HG03442 (cell line): Measurements from ENCODE around the gene PTGES3.
A peak's percentile ranks its signal among the peaks of the same experiment; 100 is the strongest.
"Not testable (repeated sequence)": the region's sequence is repeated elsewhere in the genome, so short reads cannot be mapped to it uniquely, and the experiment has no call there.

Source experiments
- ATAC-seq: cut with Tn5 transposase; IDR thresholded peaks from one replicate; pipeline ENCODE4 v1.9.1; 2021; ENCODE audit warnings: mild to moderate bottlenecking, moderate library complexity; ENCODE audit not compliant: unreplicated experiment

The PTGES3 gene

DNA sequence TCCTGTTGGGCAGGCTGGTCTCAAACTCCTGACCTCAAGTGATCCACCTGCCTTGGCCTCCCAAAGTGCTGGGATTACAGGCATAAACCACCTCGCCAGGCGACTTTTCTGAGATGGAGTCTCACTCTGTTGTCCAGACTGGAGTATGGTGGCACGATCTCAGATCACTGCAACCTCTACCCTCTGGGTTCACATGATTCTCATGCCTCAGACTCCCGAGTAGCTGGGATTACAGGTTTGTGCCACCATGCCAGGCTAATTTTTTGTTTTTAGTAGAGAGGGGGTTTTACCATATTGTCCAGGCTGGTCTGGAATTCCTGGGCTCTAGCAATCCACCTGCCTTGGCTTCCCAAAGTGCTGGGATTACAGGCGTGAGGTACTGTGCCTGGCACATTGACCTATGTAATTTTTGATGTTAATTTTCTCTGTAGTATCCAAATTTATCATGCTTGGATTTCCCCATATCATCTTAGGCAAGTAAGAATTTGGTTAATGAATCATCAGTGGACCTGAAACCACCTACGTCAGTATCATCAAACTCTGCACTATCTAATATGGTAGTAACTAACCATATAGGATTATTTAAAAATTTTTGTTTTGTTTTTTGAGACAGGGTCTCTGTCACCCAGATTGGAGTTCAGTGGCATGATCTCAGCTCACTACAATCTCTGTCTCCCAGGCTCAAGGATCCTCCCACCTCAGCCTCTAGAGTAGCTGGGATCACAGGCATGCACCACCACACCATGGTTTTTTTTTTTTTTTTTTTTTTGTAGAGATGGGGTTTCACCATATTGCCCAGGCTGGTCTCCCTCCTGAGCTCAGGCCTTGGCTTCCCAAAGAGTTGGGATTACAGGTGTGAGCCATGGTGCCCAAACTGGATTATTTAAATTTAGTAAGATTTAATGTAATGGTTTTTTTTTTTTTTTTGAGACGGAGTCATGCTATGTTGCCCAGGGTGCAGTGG, 30.4 kb downstream of the PTGES3 start:
- ATAC-seq = no peak

DNA sequence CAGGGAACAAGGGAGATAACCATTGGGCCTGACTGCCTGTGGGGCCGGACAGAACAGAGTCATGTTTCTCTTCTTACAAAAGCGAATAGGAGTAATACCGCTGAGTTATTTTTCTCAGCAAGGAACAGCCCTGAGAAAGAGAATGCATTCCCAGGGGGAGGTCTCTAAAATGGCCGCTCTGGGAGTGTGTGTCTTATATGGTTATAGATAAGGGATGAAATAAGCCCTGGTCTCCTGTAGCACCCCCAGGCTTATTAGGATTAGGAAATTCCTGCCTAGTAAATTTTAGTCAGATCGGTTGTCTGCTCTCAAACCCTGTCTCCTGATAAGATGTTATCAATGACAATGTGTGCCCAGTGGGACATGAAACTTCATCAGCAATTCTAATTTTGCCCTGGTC, 34.3 kb downstream of the PTGES3 start:
- not testable (repeated sequence) for ATAC-seq

GRCh38 chr12:56648023-56648422, 40.1 kb downstream of the PTGES3 start:
- ATAC-seq = not testable (repeated sequence)

DNA sequence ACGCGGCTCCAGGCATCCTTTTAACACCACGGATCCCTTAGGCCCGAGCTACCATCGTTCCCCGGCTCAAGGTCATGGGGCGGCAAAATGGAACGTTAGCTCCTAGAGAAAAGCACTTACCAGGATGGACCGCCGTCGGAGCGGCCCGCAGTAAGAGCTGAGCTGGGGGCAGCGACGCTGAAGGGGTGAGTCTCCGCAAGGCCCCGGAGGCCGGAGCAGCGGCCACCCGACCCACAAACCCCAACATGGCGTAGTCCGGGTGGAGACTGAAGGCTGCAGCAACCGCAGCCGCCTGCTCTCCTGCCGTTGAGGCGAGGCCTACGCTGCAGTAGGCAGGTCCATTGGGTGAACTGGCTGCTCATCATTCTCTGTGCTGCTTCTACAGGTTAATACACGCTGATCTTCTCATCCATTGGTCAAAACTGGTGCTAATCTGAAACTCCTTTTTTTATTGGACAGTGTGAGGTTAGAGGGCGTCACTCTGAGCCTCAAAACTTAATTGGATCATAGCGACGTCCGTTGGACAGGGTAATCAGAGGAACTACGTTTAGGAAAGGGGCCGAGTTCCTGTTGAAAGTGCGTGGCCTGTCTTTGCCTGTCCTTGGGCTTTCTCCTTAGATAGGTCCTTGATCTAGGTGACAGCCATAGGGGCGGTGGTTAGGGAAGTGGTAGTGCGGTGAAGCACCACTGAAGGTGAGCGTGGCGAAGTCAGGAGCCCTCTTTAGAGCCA, 42.2 kb downstream of the PTGES3 start, which contains the start of gene ATP5F1B:
Gene ATP5F1B, minus strand, starts transcription at position 268 of the 730 bp plus-strand sequence. Its CDS starts 21 bp downstream, at position 247.
- ATAC-seq = peak; percentile 99

DNA sequence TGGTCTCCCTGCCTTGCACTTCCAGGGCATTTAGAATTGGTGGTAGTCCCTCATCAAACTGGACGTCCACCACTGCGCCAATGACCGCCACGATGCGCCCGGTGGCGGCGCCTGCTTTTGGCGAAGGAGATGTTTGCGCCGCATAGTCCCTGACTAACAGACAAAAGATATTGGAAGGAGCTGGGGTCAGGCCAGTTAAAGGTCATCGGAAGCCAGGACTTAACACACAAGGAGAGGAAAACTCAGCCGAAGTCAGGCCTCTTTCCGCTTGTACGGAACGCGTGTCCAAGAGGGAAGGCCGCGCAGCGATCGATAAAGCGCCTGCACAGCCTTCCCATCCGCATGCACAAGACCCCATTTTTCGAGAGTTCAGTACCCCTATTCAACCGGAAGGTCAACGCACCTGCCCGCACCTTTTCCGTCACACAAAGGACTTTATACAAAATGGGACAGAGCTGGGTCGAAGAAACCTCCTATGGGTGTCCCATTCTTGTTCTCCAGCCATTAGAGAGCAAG, 42.8 kb downstream of the PTGES3 start:
- ATAC-seq = no peak

DNA sequence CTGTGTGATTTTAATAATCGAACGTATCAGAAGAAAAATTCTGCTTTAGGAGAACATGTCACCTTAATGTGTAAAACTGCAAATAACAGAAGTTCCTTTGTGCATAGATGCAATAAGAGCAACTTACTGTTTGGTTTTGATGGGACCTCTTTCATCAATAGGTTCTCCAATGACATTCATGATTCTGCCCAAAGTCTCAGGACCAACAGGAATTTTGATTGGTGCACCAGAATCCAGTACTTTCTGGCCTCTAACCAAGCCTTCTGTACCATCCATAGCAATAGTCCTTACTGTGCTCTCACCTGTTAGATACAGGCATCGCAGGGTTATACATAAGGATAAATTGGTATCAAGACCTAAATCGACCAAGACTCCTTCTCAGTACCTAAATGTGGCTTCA, 43.4 kb downstream of the PTGES3 start:
- ATAC-seq = no peak

GRCh38 chr12:56641219-56641618, 46.9 kb downstream of the PTGES3 start:
- no peak for ATAC-seq

DNA sequence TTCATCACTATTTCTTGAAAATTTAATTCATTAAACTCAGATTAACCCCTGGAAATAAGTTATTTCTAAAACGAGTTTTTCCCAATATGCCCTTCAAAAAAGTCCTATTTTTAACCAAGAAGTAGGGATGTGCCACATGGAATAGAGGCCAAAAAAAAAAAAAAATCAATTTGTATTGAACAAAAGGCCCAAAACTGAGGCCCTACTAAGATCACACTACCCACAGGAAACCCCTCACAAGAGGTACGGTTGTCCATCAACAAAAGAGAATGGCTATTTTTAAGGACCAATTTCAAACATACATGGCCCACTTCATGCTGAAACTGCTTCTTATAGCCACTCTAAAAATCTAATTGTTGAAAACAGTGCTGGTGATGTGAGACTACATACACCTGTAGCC, 50.5 kb downstream of the PTGES3 start:
- no peak for ATAC-seq

DNA sequence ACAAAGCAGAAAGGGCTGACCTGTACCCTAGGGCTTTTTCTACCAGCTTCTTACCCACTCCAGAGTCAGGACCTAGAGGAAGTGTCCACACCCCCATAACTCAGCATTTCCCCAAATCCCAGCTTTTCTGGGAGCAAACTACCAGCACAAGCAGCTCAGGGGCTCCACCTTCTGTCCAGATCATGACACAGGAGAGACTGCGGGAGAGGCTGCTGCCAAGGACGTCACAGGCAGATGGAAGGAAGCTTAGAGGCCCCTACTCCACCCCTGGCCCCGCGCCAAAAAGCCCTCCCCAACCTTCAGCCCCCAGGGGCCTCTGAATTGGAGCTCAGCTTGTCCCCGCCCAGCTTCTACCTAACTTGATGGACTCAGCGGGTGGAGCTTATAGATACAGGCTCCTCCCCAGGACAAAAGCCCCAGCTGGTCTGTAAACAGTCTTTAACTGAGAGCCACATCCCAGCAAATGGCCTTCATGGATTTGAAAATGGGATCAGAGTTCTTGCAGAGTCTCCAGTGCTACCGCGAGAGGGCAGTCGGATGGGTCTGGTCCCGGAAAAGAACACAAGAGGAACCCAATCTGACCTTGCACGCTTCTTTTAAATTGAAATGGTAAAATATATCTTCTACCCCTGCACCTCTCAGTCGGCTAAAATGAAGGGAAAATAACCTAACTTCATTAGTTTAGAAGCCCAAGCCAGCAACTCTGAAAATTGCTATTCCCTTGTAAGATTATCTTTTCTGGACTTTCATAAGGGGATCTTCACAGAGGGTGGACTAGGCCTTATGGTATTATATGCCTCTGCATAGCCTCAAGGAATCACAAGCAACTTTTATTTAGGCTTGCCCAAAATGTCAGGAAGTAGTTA, 51.2 kb downstream of the PTGES3 start:
- peak; percentile 49 for ATAC-seq

DNA sequence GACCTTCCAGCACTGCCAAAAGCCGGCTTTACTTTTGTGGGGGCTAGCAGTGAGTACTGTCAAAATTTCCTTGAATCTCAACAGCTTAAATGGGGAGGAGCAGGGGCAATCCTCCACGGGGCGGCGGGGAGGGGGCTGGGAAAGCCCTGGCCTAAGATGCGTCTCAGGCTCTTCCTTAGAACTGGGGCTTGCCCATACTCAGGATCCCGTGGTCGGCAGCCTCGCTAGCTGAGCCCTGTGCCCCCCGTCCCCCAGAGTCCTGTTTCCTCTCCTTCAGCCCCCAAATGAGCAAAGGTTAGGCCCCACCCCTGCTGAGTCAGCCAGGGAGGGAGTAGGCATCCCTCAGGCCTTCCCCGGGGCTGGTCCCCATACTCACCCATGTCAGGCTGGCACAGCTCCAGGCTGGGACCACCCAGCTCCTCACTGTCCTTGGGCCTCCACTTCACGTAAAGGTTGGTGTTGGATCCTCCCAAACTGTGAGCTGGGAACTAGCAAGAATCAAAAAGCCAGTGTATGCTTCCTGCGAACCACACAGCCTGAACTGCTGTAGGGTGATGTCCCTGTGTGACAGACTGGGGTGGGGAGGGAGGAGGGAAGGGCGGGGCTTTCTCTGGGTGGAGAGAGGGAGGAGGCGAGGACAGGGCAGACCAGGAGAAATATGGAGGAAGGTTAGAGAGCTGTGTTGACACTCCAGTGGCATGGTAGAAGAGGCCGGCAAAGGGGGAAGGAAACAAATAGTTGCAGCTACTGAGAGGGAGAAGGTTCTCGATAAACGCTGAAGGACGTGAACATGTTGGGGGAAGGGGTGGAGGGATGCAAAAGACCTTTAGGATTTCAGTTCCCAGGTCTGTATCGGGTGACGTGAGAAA, 52.0 kb downstream of the PTGES3 start:
- ATAC-seq = peak; percentile 39

DNA sequence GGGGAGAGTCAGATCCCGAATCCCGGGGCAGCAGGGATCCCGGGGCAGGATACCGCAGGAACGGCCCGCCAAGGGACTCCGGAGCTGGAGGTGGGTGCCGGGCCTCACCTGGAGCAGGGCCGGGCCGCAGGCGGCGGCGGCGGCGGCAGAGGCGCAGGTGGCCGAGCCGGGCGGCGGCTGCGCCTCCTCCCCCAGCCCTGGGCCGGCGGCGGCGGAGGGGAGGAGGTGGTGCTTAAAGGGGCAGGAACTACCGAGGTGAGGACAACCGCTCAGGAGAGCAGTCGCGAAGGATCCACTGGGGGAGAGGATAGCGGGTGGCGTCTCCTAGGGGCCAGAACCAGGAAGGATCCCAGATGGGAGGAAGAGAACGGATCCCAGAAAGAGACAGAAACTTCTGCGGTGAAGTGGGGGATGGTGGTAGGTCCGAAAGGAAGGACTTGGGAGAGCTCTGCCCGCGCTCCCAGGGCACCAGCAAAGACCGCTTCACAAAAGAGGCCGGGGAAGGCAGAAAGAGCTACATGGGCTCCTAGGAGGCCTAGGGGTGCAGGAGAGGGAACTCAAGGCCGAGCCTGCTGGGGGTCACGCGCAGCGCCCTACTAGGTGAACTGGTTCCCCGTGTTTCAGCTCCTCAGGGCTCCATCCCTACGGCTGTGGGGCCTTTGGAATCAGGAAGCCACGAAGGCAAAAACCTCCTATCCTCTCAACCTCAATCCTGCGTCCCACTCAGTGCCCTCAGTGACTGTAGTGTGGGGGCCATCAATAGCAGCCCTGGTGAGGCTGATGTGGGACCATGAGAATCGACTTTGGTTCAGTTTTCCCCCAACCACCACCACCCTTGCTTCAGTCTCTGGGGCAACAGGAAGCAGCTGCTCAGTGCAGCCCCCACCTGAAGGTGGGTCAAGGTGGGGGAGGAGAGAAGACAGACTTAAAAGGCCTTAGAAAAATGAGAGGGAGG, 53.0 kb downstream of the PTGES3 start:
- peak; percentile 30 for ATAC-seq

GRCh38 chr12:56634242-56634836, 53.7 kb downstream of the PTGES3 start:
- ATAC-seq = no peak

DNA sequence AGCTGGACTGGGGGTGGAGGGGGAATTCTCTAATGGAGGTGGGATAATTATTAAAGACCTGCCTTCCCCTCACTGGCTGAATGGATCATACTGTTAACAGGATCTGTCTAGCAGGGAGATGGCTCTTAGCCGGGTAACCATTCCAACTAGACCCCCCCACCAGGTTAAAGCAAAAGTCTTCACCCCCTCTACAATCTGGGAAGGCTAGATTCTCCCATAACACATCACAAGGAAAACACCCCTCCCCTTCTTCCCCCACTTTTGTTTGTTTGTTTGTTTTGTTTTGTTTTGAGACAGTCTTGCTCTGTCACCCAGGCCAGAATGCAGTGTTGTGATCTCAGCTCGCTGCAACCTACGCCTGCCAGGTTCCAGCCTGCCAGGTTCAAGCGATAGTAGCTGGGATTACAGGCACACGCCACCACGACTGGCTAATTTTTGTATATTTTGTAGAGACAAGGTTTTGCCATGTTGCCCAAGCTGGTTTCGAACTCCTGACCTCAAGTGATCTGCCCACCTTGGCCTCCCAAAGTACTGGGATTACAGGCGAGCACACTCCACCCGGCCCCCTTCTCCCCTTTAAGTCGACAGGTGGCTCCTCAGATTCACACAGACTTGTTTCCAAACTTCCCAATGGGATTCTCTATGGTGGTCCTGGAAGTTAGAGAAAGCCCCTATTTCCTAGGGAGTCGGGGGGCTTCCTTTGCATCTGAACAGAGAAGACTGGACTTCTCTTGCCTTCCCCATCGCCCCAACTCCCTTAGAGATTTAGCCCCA, 54.4 kb downstream of the PTGES3 start:
- no peak for ATAC-seq

DNA sequence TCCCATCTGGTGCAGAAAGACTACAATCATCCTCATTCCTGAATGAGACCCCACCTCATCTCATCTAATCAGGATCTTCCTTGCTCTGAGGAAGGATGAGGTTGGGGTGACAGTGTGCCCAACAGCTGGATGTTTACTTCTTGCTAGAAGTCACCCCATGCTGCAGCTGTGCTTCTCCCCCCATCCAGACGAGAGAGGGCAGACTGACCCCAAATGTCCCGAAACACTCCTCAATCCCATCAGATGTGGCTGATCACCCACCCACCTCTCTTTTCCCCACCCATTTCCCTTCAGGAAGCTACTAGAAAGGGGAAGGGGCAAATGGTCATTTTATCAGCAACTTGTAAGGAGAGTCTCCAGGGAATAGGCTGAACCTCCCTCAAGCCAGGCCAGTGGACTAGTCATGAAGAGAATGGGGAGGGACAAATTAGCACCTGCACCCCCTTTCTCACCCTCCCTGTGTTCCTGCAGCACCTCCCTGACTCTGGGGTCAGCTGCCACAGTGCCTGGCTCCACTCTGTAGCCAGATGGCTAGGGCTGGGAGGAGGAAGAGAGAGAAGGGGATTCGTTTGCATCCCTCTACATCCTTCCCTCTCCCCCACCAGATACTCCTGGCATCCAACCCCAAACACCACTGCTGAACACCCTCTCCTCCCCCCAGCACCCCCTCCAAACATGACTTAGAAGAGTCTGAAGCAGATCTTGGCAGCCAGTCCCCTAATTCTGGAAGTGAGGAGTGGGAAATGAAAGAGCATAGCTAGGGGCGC, 55.2 kb downstream of the PTGES3 start:
- ATAC-seq = no peak

- ATAC-seq = no peak
Measured at GRCh38 chr12:56631790-56632700, 56.0 kb downstream of the PTGES3 start.
